SK-N-SH treated with all-trans-retinoic acid at 6 μM for 48 hours (cell line): ENCODE results near the gene RARS2.
A peak's percentile ranks its signal among the peaks of the same experiment; 100 is the strongest.

Experiments used
- ATAC-seq: fragments of 200-7000 bp; cut with Tn5 transposase; 3 replicates; pipeline ENCODE4 v1.9.1; 2020; ENCODE audit warnings: mild to moderate bottlenecking, moderate library complexity
- ARNTL ChIP-seq: fragments of 450-650 bp; formaldehyde crosslinking; IDR thresholded peaks from 2 replicates; pipeline ENCODE4 v1.5.0; 2020; ENCODE audit warnings: low read depth, mild to moderate bottlenecking, moderate library complexity, borderline replicate concordance
- BACH2 ChIP-seq: fragments of 250-450 bp; sonication (Bioruptor Pico); IDR thresholded peaks from 2 replicates; pipeline ENCODE4 v1.9.0; 2021; ENCODE audit warnings: mild to moderate bottlenecking, borderline replicate concordance
- CSDC2 ChIP-seq: fragments of 250-450 bp; sonication (Bioruptor Pico); IDR thresholded peaks from 2 replicates; pipeline ENCODE4 v1.5.0; 2020; ENCODE audit warnings: mild to moderate bottlenecking, moderate library complexity
- ESRRG ChIP-seq: fragments of 250-450 bp; sonication (Bioruptor Pico); IDR thresholded peaks from 2 replicates; pipeline ENCODE4 v1.6.1; 2021; ENCODE audit warnings: mild to moderate bottlenecking
- GLIS3 ChIP-seq: fragments of 250-450 bp; sonication (Bioruptor Pico); IDR thresholded peaks from 2 replicates; pipeline ENCODE4 v1.5.0; 2020; ENCODE audit warnings: mild to moderate bottlenecking, moderate library complexity
- ISL1 ChIP-seq: fragments of 250-450 bp; sonication (Bioruptor Pico); IDR thresholded peaks from 2 replicates; pipeline ENCODE4 v2.1.2; 2022; ENCODE audit warnings: mild to moderate bottlenecking, moderate library complexity
- OSR1 ChIP-seq: fragments of 250-450 bp; sonication (Bioruptor Pico); IDR thresholded peaks from 2 replicates; pipeline ENCODE4 v1.8.0; 2022; ENCODE audit warnings: moderate library complexity, mild to moderate bottlenecking, inconsistent platforms
- PPARA ChIP-seq: fragments of 250-450 bp; sonication (Bioruptor Pico); IDR thresholded peaks from 2 replicates; pipeline ENCODE4 v1.5.0; 2020; ENCODE audit warnings: mild to moderate bottlenecking, borderline replicate concordance
- RARB ChIP-seq: fragments of 250-450 bp; sonication (Bioruptor Pico); IDR thresholded peaks from 2 replicates; pipeline ENCODE4 v1.8.0; 2021; ENCODE audit warnings: mild to moderate bottlenecking, moderate library complexity
- SNAI2 ChIP-seq: fragments of 250-450 bp; sonication (Bioruptor Pico); IDR thresholded peaks from 2 replicates; pipeline ENCODE4 v1.5.0; 2020; ENCODE audit warnings: mild to moderate bottlenecking, moderate library complexity
- TCF4 ChIP-seq: fragments of 250-450 bp; sonication (Bioruptor Pico); IDR thresholded peaks from 2 replicates; pipeline ENCODE4 v1.8.0; 2021; ENCODE audit warnings: mild to moderate bottlenecking, moderate library complexity, borderline replicate concordance
- TOX ChIP-seq: fragments of 250-450 bp; sonication (Bioruptor Pico); IDR thresholded peaks from 2 replicates; pipeline ENCODE4 v1.8.0; 2021; ENCODE audit warnings: mild to moderate bottlenecking, moderate library complexity, borderline replicate concordance
- ZC3H10 ChIP-seq: fragments of 250-450 bp; sonication (Bioruptor Pico); IDR thresholded peaks from 2 replicates; pipeline ENCODE4 v1.5.1; 2021; ENCODE audit warnings: mild to moderate bottlenecking, moderate library complexity
- ZFP3 ChIP-seq: fragments of 250-450 bp; sonication (Bioruptor Pico); IDR thresholded peaks from 2 replicates; pipeline ENCODE4 v1.5.0; 2020; ENCODE audit warnings: mild to moderate bottlenecking, moderate library complexity
- ZNF565 ChIP-seq: fragments of 450-650 bp; formaldehyde crosslinking; conservative IDR thresholded peaks from 2 replicates; pipeline ENCODE4 v1.5.0; 2020; ENCODE audit warnings: low read depth, mild to moderate bottlenecking, moderate library complexity
- ZNF70 ChIP-seq: fragments of 450-650 bp; formaldehyde crosslinking; IDR thresholded peaks from 2 replicates; pipeline ENCODE4 v1.5.0; 2020; ENCODE audit warnings: mild to moderate bottlenecking, moderate library complexity
- ZNF8 ChIP-seq: fragments of 450-650 bp; formaldehyde crosslinking; IDR thresholded peaks from 2 replicates; pipeline ENCODE4 v1.5.0; 2020; ENCODE audit warnings: mild to moderate bottlenecking, moderate library complexity
- TF ChIP-seq, protein P1 (sequence below): fragments of 250-450 bp; sonication (Bioruptor Pico); IDR thresholded peaks from 2 replicates; pipeline ENCODE4 v1.8.0; 2020; ENCODE audit warnings: mild to moderate bottlenecking, moderate library complexity, borderline replicate concordance
- TF ChIP-seq, protein P2 (sequence below): fragments of 250-450 bp; sonication (Bioruptor Pico); IDR thresholded peaks from 2 replicates; pipeline ENCODE4 v1.5.1; 2021; ENCODE audit warnings: mild to moderate bottlenecking, moderate library complexity
- TF ChIP-seq, protein P3 (sequence below): fragments of 250-450 bp; sonication (Bioruptor Pico); IDR thresholded peaks from 2 replicates; pipeline ENCODE4 v1.5.0; 2020; ENCODE audit warnings: mild to moderate bottlenecking, moderate library complexity
- TF ChIP-seq, protein P4 (sequence below): fragments of 250-450 bp; sonication (Bioruptor Pico); IDR thresholded peaks from 2 replicates; pipeline ENCODE4 v1.8.0; 2021; ENCODE audit warnings: low read depth, mild to moderate bottlenecking, moderate library complexity, borderline replicate concordance
- TF ChIP-seq, protein P5 (sequence below): fragments of 250-450 bp; sonication (Bioruptor Pico); IDR thresholded peaks from 2 replicates; pipeline ENCODE4 v1.5.1; 2020; ENCODE audit warnings: low read depth, mild to moderate bottlenecking, moderate library complexity

RARS2 gene

DNA sequence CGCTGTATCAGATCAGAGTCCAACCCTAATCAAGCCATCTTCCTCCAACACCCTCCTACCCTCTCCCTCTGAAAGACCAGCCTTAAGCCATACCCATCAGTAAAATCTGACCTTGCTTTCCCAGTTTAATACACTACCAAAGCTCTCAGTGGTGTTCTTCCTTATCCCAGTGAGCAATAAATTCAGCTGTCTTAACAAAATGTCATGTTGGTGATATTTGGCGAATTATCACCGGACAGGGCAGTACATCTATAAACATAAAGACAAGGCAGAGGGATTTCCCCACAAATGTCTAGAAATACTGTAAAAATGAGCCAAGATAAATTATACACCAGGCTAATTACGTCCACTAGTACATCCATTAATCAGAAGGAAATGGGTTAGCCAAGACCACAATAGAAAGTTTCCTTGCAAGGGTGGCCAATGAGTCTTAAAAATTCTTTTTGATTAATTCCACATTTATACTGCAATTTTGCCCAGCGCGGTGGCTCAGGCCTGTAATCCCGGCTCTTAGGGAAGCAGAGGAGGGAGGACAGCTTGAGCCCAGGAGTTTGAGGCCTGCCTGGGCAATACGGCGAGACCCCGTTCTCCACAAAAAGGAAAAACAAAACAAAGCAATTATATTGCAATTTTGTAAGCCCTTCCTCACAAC lies 905 bp downstream of the RARS2 start:
- peak; percentile 3; the same call in 1 of the 3 replicates for ATAC-seq
- TF ChIP-seq, protein P1, sequence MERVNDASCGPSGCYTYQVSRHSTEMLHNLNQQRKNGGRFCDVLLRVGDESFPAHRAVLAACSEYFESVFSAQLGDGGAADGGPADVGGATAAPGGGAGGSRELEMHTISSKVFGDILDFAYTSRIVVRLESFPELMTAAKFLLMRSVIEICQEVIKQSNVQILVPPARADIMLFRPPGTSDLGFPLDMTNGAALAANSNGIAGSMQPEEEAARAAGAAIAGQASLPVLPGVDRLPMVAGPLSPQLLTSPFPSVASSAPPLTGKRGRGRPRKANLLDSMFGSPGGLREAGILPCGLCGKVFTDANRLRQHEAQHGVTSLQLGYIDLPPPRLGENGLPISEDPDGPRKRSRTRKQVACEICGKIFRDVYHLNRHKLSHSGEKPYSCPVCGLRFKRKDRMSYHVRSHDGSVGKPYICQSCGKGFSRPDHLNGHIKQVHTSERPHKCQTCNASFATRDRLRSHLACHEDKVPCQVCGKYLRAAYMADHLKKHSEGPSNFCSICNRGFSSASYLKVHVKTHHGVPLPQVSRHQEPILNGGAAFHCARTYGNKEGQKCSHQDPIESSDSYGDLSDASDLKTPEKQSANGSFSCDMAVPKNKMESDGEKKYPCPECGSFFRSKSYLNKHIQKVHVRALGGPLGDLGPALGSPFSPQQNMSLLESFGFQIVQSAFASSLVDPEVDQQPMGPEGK (CRISPR knock-in tag) = no peak
- TF ChIP-seq, protein P2, sequence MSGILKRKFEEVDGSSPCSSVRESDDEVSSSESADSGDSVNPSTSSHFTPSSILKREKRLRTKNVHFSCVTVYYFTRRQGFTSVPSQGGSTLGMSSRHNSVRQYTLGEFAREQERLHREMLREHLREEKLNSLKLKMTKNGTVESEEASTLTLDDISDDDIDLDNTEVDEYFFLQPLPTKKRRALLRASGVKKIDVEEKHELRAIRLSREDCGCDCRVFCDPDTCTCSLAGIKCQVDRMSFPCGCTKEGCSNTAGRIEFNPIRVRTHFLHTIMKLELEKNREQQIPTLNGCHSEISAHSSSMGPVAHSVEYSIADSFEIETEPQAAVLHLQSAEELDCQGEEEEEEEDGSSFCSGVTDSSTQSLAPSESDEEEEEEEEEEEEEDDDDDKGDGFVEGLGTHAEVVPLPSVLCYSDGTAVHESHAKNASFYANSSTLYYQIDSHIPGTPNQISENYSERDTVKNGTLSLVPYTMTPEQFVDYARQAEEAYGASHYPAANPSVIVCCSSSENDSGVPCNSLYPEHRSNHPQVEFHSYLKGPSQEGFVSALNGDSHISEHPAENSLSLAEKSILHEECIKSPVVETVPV (CRISPR knock-in tag) = no peak
- TF ChIP-seq ZNF565 (CRISPR knock-in tag) (no peak), PPARA (CRISPR knock-in tag) (no peak), ESRRG (CRISPR knock-in tag) (no peak), ISL1 (no peak), TOX (no peak), ARNTL (no peak)
- TF ChIP-seq, protein P3, sequence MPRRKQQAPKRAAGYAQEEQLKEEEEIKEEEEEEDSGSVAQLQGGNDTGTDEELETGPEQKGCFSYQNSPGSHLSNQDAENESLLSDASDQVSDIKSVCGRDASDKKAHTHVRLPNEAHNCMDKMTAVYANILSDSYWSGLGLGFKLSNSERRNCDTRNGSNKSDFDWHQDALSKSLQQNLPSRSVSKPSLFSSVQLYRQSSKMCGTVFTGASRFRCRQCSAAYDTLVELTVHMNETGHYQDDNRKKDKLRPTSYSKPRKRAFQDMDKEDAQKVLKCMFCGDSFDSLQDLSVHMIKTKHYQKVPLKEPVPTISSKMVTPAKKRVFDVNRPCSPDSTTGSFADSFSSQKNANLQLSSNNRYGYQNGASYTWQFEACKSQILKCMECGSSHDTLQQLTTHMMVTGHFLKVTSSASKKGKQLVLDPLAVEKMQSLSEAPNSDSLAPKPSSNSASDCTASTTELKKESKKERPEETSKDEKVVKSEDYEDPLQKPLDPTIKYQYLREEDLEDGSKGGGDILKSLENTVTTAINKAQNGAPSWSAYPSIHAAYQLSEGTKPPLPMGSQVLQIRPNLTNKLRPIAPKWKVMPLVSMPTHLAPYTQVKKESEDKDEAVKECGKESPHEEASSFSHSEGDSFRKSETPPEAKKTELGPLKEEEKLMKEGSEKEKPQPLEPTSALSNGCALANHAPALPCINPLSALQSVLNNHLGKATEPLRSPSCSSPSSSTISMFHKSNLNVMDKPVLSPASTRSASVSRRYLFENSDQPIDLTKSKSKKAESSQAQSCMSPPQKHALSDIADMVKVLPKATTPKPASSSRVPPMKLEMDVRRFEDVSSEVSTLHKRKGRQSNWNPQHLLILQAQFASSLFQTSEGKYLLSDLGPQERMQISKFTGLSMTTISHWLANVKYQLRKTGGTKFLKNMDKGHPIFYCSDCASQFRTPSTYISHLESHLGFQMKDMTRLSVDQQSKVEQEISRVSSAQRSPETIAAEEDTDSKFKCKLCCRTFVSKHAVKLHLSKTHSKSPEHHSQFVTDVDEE (CRISPR knock-in tag) = no peak

DNA sequence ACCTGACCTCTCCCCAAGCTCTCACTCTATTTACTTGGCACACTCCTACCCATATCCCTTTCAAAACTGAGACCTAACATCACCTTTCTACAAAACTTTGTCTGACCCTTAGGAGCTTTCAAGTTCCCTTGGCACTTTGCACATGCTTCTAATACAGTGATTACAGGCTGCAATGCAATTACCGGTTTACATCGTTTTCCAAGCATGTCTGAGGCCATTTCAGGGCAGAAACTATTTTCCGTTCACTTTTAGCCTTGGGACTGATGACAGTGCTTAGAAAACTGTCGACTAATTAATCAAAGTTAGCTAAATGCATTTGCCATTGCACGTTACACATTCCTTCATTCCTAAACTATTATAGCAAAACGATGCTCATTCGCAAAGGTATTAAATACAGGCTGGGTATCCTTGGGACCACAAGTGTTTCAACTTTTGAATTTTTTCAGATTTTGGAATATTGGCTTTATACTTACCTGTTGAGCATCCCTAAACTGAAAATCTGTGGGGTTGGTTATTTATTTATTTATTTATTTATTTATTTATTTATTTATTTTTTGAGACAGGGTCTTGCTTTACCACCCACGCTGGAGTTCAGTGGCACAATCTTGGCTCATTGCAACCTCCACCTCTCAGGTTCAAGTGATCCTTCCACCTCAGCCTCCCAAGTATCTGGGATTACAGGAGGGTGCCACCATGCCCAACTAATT lies 3.3 kb downstream of the RARS2 start:
- no peak for TF ChIP-seq ZNF70
- TF ChIP-seq, protein P1 (CRISPR knock-in tag) = no peak
- TF ChIP-seq, protein P3 (CRISPR knock-in tag) = no peak
- TF ChIP-seq TCF4 (CRISPR knock-in tag) = no peak
- no peak for TF ChIP-seq CSDC2
- TF ChIP-seq, protein P4, sequence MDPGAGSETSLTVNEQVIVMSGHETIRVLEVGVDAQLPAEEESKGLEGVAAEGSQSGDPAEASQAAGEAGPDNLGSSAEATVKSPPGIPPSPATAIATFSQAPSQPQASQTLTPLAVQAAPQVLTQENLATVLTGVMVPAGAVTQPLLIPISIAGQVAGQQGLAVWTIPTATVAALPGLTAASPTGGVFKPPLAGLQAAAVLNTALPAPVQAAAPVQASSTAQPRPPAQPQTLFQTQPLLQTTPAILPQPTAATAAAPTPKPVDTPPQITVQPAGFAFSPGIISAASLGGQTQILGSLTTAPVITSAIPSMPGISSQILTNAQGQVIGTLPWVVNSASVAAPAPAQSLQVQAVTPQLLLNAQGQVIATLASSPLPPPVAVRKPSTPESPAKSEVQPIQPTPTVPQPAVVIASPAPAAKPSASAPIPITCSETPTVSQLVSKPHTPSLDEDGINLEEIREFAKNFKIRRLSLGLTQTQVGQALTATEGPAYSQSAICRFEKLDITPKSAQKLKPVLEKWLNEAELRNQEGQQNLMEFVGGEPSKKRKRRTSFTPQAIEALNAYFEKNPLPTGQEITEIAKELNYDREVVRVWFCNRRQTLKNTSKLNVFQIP (CRISPR knock-in tag) = no peak
- no peak for TF ChIP-seq RARB (CRISPR knock-in tag)
- TF ChIP-seq ZFP3 (CRISPR knock-in tag) = no peak
- TF ChIP-seq, protein P2 (CRISPR knock-in tag) = no peak
- no peak for TF ChIP-seq SNAI2 (CRISPR knock-in tag)
- TF ChIP-seq ZC3H10 (CRISPR knock-in tag) = no peak
- TF ChIP-seq ARNTL = no peak
- TF ChIP-seq GLIS3 (CRISPR knock-in tag) = no peak
- no peak for TF ChIP-seq OSR1 (CRISPR knock-in tag)
- no peak for TF ChIP-seq TOX
- no peak for TF ChIP-seq ISL1
- TF ChIP-seq, protein P5, sequence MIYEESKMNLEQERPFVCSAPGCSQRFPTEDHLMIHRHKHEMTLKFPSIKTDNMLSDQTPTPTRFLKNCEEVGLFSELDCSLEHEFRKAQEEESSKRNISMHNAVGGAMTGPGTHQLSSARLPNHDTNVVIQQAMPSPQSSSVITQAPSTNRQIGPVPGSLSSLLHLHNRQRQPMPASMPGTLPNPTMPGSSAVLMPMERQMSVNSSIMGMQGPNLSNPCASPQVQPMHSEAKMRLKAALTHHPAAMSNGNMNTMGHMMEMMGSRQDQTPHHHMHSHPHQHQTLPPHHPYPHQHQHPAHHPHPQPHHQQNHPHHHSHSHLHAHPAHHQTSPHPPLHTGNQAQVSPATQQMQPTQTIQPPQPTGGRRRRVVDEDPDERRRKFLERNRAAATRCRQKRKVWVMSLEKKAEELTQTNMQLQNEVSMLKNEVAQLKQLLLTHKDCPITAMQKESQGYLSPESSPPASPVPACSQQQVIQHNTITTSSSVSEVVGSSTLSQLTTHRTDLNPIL = no peak
- no peak for TF ChIP-seq ZNF8
- TF ChIP-seq BACH2 (CRISPR knock-in tag) = no peak
- TF ChIP-seq PPARA (CRISPR knock-in tag) = no peak
- no peak for ATAC-seq
